Measurements from ENCODE around the gene ZNF598. TPM values are rescaled to one million over a fixed set of nuclear protein-coding genes. Genes with fewer than 3 reads are reported as not detected.

ZNF598 gene
- total and polyA plus RNA-seq, 2 experiments from 2014 or later, result 8.5 to 48.6 TPM

DNA sequence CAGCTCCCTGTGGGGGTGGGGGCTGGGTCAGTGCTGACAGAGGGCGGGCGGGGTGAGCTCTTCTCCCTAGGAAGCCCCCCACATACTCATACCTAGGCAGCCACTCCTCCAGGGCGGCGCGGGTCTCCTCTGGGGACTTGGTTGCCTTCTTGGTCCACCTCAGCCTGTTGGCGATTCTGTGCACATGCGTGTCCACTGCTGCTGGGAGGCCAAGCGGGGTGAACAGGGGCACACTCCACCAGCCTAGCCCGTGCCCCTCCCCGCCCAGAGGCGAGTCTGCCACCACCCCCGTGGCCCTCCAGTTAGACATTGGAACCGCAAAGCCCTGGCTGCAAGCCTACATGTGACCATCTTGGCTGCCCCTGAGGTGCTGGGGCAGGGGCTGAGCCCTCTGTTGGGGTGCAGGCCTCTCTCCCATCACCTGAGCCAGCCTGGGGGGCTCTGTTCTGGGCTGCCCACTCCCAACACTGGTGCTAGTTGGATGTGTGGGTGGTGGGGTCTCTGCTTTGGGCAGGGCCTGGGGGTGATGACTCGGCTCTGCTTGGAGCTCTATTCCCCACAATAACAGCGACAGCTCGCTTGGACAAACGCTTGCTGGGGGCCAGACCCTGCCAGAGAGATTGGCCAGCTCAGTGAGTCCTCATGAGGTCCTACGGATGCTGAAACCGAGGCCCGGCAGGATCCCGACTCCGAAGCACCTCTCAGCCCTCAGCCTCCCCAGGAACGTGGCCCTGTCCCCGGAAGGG lies 30.6 kb upstream of the ZNF598 start:
- H3K9me2 ChIP-seq (ENCODE audit: insufficient read depth), result no peaks in the 10 kb centered on the region
- no peak for DNase-seq (ENCODE audit: low spot score)
- no peaks in the 10 kb centered on the region for H3F3A ChIP-seq (replicated peaks; ENCODE audit: low read depth)
- H3K36me3 Mint-ChIP-seq (ENCODE audit: low read depth), result no peaks in the 10 kb centered on the region
- peaks cover 8% of the 10 kb centered on the region for H3K4me1 Mint-ChIP-seq
- H3K4me2 ChIP-seq, result no peak overlapping the region
- no peaks in the 10 kb centered on the region for H3K36me3 ChIP-seq (ENCODE audit: insufficient read depth)
- H2AFZ ChIP-seq, result no peak overlapping the region
- H3K4me3 ChIP-seq, result no peak overlapping the region
- TF ChIP-seq EZH2phosphoT487 (IDR thresholded peaks at IDR 0.05; ENCODE audit: unreplicated experiment) (no peak), NANOG (IDR thresholded peaks at IDR 0.05; ENCODE audit: borderline replicate concordance) (no peak)
- TF ChIP-seq, protein P1, sequence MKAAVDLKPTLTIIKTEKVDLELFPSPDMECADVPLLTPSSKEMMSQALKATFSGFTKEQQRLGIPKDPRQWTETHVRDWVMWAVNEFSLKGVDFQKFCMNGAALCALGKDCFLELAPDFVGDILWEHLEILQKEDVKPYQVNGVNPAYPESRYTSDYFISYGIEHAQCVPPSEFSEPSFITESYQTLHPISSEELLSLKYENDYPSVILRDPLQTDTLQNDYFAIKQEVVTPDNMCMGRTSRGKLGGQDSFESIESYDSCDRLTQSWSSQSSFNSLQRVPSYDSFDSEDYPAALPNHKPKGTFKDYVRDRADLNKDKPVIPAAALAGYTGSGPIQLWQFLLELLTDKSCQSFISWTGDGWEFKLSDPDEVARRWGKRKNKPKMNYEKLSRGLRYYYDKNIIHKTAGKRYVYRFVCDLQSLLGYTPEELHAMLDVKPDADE (IDR thresholded peaks at IDR 0.05), result no peak
- TF ChIP-seq, protein P2, sequence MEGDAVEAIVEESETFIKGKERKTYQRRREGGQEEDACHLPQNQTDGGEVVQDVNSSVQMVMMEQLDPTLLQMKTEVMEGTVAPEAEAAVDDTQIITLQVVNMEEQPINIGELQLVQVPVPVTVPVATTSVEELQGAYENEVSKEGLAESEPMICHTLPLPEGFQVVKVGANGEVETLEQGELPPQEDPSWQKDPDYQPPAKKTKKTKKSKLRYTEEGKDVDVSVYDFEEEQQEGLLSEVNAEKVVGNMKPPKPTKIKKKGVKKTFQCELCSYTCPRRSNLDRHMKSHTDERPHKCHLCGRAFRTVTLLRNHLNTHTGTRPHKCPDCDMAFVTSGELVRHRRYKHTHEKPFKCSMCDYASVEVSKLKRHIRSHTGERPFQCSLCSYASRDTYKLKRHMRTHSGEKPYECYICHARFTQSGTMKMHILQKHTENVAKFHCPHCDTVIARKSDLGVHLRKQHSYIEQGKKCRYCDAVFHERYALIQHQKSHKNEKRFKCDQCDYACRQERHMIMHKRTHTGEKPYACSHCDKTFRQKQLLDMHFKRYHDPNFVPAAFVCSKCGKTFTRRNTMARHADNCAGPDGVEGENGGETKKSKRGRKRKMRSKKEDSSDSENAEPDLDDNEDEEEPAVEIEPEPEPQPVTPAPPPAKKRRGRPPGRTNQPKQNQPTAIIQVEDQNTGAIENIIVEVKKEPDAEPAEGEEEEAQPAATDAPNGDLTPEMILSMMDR (conservative IDR thresholded peaks at IDR 0.05; ENCODE audit: low read depth in 2 of 2), result no peak
- TF ChIP-seq, protein P3, sequence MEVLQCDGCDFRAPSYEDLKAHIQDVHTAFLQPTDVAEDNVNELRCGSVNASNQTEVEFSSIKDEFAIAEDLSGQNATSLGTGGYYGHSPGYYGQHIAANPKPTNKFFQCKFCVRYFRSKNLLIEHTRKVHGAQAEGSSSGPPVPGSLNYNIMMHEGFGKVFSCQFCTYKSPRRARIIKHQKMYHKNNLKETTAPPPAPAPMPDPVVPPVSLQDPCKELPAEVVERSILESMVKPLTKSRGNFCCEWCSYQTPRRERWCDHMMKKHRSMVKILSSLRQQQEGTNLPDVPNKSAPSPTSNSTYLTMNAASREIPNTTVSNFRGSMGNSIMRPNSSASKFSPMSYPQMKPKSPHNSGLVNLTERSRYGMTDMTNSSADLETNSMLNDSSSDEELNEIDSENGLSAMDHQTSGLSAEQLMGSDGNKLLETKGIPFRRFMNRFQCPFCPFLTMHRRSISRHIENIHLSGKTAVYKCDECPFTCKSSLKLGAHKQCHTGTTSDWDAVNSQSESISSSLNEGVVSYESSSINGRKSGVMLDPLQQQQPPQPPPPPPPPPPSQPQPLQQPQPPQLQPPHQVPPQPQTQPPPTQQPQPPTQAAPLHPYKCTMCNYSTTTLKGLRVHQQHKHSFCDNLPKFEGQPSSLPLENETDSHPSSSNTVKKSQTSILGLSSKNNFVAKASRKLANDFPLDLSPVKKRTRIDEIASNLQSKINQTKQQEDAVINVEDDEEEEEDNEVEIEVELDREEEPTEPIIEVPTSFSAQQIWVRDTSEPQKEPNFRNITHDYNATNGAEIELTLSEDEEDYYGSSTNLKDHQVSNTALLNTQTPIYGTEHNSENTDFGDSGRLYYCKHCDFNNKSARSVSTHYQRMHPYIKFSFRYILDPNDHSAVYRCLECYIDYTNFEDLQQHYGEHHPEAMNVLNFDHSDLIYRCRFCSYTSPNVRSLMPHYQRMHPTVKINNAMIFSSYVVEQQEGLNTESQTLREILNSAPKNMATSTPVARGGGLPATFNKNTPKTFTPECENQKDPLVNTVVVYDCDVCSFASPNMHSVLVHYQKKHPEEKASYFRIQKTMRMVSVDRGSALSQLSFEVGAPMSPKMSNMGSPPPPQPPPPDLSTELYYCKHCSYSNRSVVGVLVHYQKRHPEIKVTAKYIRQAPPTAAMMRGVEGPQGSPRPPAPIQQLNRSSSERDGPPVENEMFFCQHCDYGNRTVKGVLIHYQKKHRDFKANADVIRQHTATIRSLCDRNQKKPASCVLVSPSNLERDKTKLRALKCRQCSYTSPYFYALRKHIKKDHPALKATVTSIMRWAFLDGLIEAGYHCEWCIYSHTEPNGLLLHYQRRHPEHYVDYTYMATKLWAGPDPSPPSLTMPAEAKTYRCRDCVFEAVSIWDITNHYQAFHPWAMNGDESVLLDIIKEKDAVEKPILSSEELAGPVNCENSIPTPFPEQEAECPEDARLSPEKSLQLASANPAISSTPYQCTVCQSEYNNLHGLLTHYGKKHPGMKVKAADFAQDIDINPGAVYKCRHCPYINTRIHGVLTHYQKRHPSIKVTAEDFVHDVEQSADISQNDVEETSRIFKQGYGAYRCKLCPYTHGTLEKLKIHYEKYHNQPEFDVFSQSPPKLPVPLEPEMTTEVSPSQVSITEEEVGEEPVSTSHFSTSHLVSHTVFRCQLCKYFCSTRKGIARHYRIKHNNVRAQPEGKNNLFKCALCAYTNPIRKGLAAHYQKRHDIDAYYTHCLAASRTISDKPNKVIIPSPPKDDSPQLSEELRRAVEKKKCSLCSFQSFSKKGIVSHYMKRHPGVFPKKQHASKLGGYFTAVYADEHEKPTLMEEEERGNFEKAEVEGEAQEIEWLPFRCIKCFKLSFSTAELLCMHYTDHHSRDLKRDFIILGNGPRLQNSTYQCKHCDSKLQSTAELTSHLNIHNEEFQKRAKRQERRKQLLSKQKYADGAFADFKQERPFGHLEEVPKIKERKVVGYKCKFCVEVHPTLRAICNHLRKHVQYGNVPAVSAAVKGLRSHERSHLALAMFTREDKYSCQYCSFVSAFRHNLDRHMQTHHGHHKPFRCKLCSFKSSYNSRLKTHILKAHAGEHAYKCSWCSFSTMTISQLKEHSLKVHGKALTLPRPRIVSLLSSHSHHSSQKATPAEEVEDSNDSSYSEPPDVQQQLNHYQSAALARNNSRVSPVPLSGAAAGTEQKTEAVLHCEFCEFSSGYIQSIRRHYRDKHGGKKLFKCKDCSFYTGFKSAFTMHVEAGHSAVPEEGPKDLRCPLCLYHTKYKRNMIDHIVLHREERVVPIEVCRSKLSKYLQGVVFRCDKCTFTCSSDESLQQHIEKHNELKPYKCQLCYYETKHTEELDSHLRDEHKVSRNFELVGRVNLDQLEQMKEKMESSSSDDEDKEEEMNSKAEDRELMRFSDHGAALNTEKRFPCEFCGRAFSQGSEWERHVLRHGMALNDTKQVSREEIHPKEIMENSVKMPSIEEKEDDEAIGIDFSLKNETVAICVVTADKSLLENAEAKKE (CRISPR knock-in tag; IDR thresholded peaks at IDR 0.05), result no peak
- peaks cover 3% of the 10 kb centered on the region; the same call in 1 of the 2 replicates for H4K20me1 ChIP-seq (replicated peaks; ENCODE audit: insufficient read depth)
- H3K79me2 ChIP-seq (replicated peaks; ENCODE audit: insufficient read depth), result no peaks in the 10 kb centered on the region
- no peaks in the 10 kb centered on the region for H3K9me3 Mint-ChIP-seq
- no peak overlapping the region for H3K4me3 Mint-ChIP-seq
- no peak overlapping the region for H3K27ac ChIP-seq (ENCODE audit: low read depth)
- H3K27ac Mint-ChIP-seq, result no peak overlapping the region
- no peaks in the 10 kb centered on the region for H3K4me1 ChIP-seq (ENCODE audit: insufficient read depth)
- H3K27me3 ChIP-seq (ENCODE audit: insufficient read depth), result no peaks in the 10 kb centered on the region
- no peak for ATAC-seq
- H3K27me3 Mint-ChIP-seq (ENCODE audit: insufficient read depth, low read depth, poor library complexity), result peaks cover 10% of the 10 kb centered on the region

Data from GM23338 (cell line).